Thyroid gland (tissue), 4 donors: ENCODE results near the gene PDGFC.

Source experiments
- CTCF ChIP-seq, 6 experiments: fragments of 200-600 bp in 3 of 6; fragments of 450-650 bp in 3 of 6; sonication (generic) in 3 of 6; IDR thresholded peaks; one replicate each; pipeline ENCODE4 v1.5.1; 2016 to 2019; ENCODE audit warnings: antibody characterized with exemption in 6 of 6, mild to moderate bottlenecking in 2 of 6, inconsistent platforms in 1 of 6, moderate library complexity in 1 of 6
- POLR2A ChIP-seq, 2 donors: fragments of 450-650 bp; IDR thresholded peaks; one replicate each; pipeline ENCODE4 v1.6.1; 2017; ENCODE audit warnings: antibody characterized with exemption in 2 of 2, mild to moderate bottlenecking in 2 of 2, moderate library complexity in 1 of 2

- no peak for TF ChIP-seq CTCF (IDR thresholded peaks at IDR 0.05)
- TF ChIP-seq POLR2A (IDR thresholded peaks at IDR 0.05): no peak
These were observed 21.5 kb downstream of the PDGFC start for GRCh38 chr4:156950090-156950489.
